Erythroblast (primary cell): ENCODE data around the gene PRRX2.

Source experiments
- GATA1 ChIP-seq: IDR thresholded peaks from 2 replicates; pipeline ENCODE4 v1.6.1; 2011; ENCODE audit warnings: low read depth, mild to moderate bottlenecking, control low read depth, low read length, moderate library complexity
- POLR2A ChIP-seq: IDR thresholded peaks from 2 replicates; pipeline ENCODE4 v1.6.1; 2011; ENCODE audit warnings: mild to moderate bottlenecking, low read length

DNA sequence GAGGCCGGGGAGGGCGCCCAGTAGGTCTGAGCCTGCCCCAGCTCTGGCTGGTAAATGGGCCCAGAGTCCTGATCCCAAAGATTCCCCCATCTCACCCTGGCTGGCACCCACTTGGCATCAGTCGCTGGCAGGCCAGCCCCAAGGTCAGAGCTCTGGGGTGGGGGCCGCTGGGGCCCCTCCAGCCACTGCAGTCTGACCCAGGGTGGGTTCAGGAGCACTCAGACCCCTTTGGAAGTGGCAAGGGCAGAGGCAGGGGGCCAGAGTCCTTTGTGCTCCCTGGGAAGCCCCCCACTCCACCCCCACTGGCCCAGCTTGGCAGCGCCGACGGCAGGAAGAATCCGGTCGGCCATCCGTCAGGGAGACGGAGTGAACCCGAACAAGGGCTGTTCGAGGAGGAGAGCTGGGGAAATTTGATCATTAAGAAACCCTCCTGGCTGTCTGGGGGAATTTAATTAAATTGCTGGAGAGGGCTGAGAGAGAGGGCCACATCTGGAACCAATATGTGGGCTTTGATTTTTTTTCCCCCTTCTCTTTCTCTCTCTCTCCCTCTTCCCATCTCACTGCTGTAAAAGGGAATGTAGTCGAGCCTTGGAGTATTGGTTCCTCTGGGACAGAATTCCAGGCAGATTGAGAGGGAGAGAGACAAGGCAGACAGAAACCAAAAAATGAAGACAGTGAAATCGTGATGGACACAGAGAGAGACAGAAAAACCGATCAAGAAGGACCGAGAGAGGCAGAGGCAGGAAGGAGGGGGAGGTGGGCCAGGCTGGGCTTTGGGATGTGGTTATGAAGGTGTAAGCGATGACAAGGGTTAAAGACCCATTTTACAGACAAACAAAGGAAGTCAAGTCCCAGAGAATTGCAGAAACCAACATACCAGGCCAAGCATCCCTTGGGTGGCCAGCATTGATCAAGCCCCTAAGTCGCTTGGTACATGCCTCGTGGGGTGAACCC is 15.4 kb upstream of the PRRX2 start:
- TF ChIP-seq POLR2A, result no peak
- TF ChIP-seq GATA1, result no peak
